ENCODE results near the gene TFAP2A.

Gene TFAP2A

GRCh38 chr6:10413262-10413849 is 1.5 kb downstream of the TFAP2A start:
- in situ Hi-C loops (cut with HindIII; ENCODE audit: low sequenced_read_pairs): no loop called here

- in situ Hi-C loops (cut with HindIII; ENCODE audit: low sequenced_read_pairs): no loop called here
Observed at GRCh38 chr6:10412461-10413261, 2.2 kb downstream of the TFAP2A start.

GRCh38 chr6:10411971-10412460 is 2.9 kb downstream of the TFAP2A start:
- in situ Hi-C loops (cut with HindIII; ENCODE audit: low sequenced_read_pairs): no loop called here

GRCh38 chr6:10411131-10411970 is 3.5 kb downstream of the TFAP2A start:
- in situ Hi-C loops (cut with HindIII; ENCODE audit: low sequenced_read_pairs): no loop called here

GRCh38 chr6:10410207-10411050 is 4.4 kb downstream of the TFAP2A start:
- in situ Hi-C loops (cut with HindIII; ENCODE audit: low sequenced_read_pairs): no loop called here

- in situ Hi-C loops (cut with HindIII; ENCODE audit: low sequenced_read_pairs): no loop called here
Observed at GRCh38 chr6:10409731-10410206, 5.1 kb downstream of the TFAP2A start.

- in situ Hi-C loops (cut with HindIII; ENCODE audit: low sequenced_read_pairs): no loop called here
Observed at GRCh38 chr6:10409233-10409721, 5.6 kb downstream of the TFAP2A start.

- in situ Hi-C loops (cut with HindIII; ENCODE audit: low sequenced_read_pairs): no loop called here
Observed at GRCh38 chr6:10408457-10408856, 6.4 kb downstream of the TFAP2A start.

GRCh38 chr6:10407674-10408054 is 7.2 kb downstream of the TFAP2A start:
- in situ Hi-C loops (cut with HindIII; ENCODE audit: low sequenced_read_pairs): no loop called here

- in situ Hi-C loops (cut with HindIII; ENCODE audit: low sequenced_read_pairs): no loop called here
Observed at GRCh38 chr6:10407018-10407673, 7.7 kb downstream of the TFAP2A start.

GRCh38 chr6:10406556-10406955 is 8.3 kb downstream of the TFAP2A start:
- in situ Hi-C loops (cut with HindIII; ENCODE audit: low sequenced_read_pairs): no loop called here

GRCh38 chr6:10405513-10405900 is 9.4 kb downstream of the TFAP2A start:
- in situ Hi-C loops (cut with HindIII; ENCODE audit: low sequenced_read_pairs): no loop called here

- in situ Hi-C loops (cut with HindIII; ENCODE audit: low sequenced_read_pairs): no loop called here
Observed at GRCh38 chr6:10404799-10405512, 9.9 kb downstream of the TFAP2A start.

GRCh38 chr6:10404107-10404798 is 10.6 kb downstream of the TFAP2A start:
- in situ Hi-C loops (cut with HindIII; ENCODE audit: low sequenced_read_pairs): no loop called here

- in situ Hi-C loops (cut with HindIII; ENCODE audit: low sequenced_read_pairs): no loop called here
Observed at GRCh38 chr6:10403385-10404106, 11.3 kb downstream of the TFAP2A start.

- in situ Hi-C loops (cut with HindIII; ENCODE audit: low sequenced_read_pairs): no loop called here
Observed at GRCh38 chr6:10402648-10403311, 12.1 kb downstream of the TFAP2A start.

GRCh38 chr6:10401632-10402223 is 13.1 kb downstream of the TFAP2A start:
- in situ Hi-C loops (cut with HindIII; ENCODE audit: low sequenced_read_pairs): no loop called here
